Right hindlimb (tissue), 1 donor: Measurements from ENCODE around the gene DCC.

ENCODE experiments used
- DNase-seq: peaks from one replicate; pipeline ENCODE4 v3.0.0-alpha.2; 2018

The DCC gene

DNA sequence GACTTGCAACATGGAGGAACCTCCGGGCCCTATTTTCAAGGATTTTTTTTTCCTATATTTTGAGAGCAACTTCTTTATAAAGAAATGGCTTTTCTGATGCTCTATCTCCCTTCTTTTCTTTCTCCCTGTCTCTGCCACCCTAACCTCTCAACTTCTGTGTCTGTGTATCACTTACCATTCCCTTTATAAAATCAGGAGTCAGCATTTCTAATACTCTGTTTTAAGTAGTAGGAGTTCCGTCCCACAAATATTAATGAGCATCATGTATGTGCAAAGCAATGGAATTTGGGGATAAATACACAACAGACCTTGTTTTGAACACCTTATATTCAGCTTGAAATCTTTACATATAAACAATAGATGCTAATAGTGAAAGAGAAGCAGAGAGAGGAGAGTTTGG is 268.0 kb downstream of the DCC start:
- no peak for DNase-seq

GRCh38 chr18:52610451-52611115 is 270.6 kb downstream of the DCC start:
- DNase-seq, result no peak

DNA sequence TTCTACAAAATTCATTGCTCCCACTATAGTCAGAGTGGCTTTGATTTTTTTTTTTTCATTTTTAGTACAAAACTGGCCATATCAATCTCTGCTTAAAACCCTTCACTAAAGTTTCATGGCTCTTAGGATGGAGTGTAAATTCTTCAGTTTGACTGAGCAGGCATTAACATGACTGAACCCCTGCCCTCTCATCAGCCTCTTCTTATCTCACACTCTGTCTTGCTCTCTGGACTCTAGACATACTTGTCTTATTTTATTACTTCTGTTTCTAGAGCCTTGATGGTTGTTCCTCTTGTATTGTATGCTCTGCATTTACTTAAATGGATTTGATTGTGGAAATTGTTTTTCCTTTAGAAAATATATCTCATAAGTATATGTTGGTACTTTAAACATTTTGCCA is 272.4 kb downstream of the DCC start:
- DNase-seq, result no peak

GRCh38 chr18:52615321-52615720 is 275.3 kb downstream of the DCC start:
- no peak for DNase-seq

DNA sequence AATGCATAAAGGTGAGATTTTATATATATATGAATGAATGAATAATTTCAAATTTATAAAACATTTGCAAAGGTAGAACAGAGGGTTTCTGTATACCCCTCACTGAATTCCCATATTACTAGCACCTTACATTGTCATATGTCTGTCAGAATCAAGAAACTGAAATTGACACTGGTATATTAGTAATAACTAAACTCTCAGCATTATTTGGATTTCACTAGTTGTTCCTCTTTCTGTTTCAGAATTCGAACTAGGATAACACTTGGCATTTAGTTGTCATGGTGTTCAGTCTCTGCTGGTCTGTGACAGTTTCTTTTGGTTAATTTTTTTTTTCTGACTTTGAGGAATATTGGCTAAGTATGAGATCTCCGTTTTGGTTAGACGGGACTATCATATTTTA is 275.9 kb downstream of the DCC start:
- no peak for DNase-seq

DNA sequence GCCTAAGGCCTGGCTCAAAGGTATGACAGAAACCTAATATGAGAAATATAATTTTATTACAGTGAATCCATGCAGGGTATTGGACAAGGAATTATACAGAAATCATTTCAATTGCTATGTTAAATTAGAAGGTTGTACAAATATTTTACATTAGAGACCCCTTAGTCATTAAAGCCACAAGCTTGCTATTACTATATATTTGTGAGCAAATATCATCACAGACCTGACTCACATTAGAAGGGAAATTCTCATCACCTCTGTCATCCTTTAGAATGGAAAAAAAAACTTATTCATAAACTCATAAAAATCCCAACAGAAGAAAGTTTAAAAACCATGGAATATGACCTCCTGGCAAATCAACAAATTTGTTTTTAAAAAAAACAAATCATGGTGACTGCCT is 277.9 kb downstream of the DCC start:
- DNase-seq, result no peak

DNA sequence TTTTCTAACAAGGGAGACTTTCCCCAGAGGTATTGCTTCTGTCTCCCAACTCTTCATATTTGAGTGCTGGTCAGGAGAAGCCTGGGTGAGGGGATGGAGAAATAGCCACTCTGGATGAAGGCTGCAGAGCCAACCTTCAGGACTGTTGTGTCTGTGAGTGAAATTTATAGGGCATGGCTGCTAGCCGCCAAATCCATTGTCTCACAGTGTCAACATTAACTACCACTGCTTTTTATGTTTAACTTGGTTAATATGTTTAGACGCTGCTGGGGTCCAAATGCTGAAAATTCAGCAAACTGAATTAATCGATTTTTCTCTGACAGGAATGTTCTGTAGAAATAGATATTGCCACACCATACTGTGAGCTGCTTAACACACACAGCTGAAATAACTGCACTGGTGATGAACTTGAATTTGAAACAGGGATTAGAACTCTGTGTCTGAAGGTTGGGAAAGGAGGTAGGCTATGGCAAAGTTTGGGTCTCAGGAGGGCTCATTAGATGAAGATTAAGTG is 281.0 kb downstream of the DCC start:
- DNase-seq, result no peak

DNA sequence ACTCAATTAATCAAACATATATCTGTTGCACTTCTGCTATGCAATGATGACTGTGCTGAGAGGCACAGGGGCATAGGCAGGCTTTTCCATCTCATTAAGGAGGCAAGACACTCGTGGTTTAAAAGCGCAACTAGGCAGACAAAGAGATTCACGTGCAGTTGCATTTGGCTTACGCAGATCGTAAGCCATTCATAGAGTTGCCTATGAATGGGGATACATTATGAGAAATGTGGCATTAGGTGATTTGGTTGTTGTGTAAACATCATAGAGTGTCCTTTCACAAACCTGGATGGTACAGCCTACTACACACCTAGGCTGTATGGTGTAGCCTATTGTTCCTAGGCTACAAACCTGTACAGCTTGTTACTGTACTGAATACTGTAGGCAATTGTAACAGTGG is 284.7 kb downstream of the DCC start:
- DNase-seq, result no peak

- no peak for DNase-seq
Observed at GRCh38 chr18:52636536-52636935, 296.5 kb downstream of the DCC start.

DNA sequence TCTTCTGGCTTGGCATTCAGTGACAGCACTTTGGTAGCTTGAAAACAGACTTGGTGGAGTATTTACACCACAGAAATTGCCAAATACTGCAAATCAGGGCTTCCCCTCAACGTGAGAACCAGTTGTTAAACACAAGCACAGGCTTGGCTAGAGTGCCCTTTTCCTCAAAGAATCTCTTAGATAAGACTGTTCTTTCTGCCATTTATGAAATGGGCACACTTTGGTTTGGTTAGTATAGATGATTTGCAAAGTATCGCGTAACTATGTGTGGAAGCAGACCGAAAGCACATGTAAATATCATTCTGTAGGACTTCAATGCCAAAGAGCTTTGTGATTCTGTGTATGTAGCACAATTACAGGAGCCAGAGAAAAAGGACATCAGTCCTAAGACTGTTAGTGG is 308.2 kb downstream of the DCC start:
- no peak for DNase-seq

GRCh38 chr18:52652391-52652790 is 312.4 kb downstream of the DCC start:
- DNase-seq, result no peak

DNA sequence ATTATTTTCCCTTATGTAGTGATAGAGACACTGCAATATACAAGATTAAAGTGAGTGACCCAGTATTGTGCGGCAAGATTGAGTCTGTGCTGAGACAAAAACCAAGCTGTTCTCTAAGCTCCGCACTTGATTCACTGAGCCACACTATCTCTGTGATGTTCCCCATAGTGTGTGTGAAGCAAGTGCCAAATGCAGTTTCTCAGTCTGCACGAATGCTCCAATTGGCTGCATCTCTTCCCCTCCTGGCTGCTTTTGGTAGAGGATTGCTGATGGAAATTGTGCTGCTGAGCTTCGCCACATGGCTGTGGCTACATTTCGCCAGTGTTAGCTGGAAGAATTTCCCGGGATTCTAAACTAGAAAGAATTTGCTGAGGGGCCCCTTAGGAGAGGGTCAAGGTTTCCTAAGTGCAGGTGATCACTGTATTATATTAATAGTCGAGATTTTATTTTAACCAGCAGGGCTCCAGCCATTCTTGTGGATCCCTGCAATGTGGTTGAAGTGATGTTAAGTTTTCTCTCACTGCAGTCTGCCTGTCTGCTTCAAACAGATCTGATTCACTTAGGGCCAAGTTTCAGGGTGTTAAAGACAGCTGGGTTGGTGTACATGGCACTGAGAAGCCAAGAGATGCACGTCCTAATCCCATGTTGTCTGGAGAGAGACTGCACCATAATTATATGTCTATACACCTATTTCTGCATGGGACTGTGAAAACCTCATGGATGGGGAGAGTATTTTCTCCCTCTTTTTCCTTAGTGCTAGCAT is 317.2 kb downstream of the DCC start:
- DNase-seq, result no peak

DNA sequence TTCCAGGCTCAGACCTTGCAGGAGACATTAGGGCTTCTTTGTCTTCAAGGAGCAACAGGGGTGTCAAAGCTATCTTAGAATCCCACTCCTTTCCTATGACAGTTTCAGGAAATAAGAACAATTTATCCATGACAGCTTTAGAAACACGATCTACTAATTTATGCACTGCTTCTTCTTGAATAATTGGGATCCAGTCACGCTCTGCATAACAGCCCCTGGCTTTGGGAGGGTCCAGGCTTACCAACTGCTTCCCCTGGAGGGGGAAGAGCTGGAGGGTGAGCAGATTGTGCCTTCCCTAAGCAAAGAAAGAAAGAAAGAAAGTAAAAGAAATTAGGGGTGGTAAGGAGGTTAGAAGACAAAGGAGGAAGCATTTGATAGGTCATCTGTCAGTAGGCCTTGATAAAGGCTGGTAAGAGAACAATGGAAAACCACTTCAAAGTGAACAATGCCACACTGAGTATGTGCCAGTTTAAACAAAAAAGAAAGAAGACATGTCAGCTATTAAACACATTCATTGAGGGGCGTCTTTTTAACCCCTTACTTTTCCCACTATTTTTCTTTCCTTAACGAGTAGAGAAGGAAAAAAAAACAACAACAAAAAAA is 327.6 kb downstream of the DCC start:
- DNase-seq, result no peak

DNA sequence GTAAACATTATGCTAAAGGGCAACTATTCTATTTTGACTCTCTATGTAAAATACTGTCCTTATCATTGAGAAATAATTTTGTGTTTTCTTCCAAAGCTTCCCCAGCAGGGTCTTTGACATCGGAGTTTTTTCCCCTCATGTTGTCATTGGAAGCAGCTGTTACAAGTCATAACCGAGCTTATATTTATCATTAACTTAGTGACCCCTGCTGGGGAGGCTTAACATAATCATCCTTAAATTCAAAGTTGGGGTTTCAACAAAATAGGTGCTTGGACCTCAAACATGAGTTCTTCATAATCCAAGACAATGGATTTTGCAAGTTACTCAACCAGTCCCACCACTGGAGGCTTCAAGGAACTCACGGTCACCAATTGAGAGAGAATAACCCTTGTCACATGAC is 330.9 kb downstream of the DCC start:
- no peak for DNase-seq

- no peak for DNase-seq
Observed at GRCh38 chr18:52678034-52678433, 338.0 kb downstream of the DCC start.

DNA sequence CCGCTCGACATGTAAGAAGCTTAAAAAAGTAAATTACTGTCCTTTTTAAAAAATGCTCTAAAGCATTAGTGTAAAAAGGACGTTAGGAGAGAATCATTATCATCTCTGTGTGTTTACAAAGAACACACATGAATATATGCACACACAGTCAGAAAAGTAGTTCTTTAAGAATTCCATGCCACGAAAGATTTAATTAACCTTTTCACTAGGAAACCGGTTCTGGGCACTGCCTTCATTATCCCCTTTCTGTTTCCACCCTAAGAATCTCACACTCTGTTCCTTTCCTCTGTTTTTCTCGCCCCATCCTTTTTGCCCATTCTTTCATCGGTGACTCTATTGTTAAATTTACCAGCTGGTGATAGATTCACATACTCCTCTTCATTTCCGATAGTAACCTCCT is 338.6 kb downstream of the DCC start:
- DNase-seq, result no peak

DNA sequence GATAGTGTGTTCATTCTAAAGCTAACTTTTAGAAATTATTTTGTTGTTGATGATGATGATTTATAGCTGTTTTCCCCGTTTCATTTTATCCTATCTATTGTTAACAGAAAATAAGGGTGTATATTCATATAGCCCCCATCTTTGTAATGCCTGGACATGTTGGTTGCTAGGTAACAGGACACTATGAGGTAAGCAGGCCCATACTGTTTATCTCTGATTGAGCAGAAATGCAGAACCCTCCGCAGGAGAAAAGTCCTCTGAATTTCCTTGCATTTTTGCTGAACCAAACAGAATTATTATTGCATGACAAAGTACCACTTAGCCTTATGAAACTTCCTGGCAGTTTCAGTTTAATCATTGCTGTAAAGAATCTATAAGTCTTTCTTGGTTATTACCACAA is 339.4 kb downstream of the DCC start:
- DNase-seq, result no peak

GRCh38 chr18:52682260-52682659 is 342.3 kb downstream of the DCC start:
- no peak for DNase-seq

GRCh38 chr18:52685316-52685715 is 345.3 kb downstream of the DCC start:
- no peak for DNase-seq

DNA sequence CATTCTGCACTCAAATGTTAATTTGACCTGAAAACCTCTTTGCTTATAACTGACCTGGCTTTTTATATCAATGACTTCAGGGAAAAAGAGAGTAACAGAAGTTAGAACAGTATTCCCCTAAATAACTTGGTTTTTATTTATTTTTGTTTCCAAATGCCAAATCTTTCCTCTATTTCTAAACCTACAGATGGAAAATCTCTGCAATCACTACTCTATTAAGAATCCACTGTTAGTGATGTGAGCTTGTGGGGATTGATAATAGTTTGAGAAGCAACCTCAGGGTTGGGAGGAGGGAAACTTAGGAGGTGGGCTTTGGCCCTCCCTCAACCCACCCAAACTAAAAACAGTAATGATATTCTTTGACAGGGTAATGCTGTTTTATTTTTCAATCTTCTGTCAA is 351.8 kb downstream of the DCC start:
- no peak for DNase-seq

DNA sequence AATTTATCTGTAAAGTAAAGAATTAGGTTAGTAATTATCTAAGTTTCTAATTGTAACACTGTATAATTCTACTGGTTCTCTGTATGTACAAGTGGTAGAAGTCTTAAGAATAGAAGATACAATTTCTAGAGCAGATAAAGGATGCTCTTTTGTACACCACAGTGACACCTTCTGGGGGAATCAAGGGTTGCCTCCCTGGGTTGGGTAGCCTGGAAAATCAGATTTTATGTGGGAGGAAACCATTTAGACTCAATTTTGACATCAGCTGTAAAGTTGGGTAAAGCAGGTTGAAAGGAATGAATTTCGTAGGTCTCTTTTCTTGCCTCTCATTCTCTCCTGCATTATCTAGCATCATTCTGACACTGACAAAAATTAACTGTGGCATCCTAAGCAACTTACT is 354.8 kb downstream of the DCC start:
- no peak for DNase-seq

GRCh38 chr18:52700116-52700515 is 360.1 kb downstream of the DCC start:
- no peak for DNase-seq

DNA sequence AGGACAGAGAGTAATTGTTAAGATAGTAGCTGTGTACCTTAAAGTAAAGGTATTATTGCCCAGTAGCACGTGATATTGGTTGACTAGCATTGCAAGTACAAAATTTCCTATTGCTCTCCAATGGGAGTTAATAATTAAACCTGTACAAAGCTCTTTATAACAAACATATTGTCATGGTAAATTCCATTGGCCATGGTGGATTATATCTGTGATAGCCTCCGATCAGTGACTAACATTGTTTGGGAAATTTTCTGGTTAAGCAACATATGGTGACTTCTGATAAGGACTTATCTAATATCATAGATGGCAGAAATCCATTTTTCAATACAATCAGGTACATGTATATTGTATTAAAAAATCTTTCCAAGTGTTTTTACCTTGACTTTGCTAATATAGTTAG is 360.8 kb downstream of the DCC start:
- no peak for DNase-seq

GRCh38 chr18:52701219-52701935 is 361.4 kb downstream of the DCC start:
- DNase-seq, result no peak
